T1000 (cell line): ENCODE data around the gene PCDH18.
"Not testable (repeated sequence)": the region's sequence is repeated elsewhere in the genome, so short reads cannot be mapped to it uniquely, and the experiment has no call there.

Experiments
- DNase-seq: peaks from one replicate; lab custom pipeline; 2025; ENCODE audit warnings: mixed read lengths; lab: John Stamatoyannopoulos, UW

Gene PCDH18, protein sequence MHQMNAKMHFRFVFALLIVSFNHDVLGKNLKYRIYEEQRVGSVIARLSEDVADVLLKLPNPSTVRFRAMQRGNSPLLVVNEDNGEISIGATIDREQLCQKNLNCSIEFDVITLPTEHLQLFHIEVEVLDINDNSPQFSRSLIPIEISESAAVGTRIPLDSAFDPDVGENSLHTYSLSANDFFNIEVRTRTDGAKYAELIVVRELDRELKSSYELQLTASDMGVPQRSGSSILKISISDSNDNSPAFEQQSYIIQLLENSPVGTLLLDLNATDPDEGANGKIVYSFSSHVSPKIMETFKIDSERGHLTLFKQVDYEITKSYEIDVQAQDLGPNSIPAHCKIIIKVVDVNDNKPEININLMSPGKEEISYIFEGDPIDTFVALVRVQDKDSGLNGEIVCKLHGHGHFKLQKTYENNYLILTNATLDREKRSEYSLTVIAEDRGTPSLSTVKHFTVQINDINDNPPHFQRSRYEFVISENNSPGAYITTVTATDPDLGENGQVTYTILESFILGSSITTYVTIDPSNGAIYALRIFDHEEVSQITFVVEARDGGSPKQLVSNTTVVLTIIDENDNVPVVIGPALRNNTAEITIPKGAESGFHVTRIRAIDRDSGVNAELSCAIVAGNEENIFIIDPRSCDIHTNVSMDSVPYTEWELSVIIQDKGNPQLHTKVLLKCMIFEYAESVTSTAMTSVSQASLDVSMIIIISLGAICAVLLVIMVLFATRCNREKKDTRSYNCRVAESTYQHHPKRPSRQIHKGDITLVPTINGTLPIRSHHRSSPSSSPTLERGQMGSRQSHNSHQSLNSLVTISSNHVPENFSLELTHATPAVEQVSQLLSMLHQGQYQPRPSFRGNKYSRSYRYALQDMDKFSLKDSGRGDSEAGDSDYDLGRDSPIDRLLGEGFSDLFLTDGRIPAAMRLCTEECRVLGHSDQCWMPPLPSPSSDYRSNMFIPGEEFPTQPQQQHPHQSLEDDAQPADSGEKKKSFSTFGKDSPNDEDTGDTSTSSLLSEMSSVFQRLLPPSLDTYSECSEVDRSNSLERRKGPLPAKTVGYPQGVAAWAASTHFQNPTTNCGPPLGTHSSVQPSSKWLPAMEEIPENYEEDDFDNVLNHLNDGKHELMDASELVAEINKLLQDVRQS

DNA sequence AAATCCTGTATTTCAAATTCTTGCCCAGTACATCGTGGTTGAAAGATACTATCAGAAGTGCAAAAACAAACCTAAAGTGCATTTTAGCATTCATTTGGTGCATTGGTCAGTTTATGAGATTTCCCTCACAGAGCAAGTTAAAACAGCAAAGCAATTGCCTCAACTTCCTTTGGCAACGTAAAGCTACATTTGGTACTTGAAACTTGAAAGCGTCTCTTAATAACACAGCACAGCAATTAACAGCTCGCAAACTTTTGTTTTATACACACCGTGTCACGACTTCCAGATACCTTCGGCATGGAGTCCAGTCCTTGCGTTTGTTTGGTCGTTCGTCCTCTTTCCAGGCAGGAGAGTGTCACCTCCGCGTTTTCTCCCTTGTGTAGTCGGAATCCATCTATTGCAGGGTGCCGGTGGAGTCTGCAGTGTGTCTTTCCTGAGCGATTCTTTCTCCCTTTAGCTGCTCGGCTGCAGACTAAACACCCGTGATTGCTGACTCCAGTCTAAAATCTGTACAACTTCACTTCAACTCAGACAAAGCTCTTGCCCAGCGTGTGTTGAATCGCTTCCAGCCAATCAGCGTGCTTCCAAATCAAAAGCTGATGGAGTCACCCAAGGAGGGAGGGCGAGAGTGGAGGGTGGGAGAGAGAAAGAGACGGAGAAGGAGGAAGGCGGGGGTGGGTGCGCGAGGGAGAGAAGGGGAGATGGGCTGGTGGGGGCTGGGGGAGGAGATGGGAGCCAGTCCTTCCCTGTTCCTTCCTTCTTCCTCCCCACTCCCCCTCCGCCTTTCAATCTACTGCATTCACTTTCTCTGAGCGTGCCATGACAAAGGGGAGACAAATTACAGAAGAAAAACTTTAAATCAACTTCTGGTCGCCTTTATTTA lies at the start of gene PCDH18:
Gene PCDH18, minus strand, starts transcription at position 509 of the 883 bp plus-strand sequence. Its CDS starts 406 bp downstream, at position 103.
- DNase-seq, result no peak

DNA sequence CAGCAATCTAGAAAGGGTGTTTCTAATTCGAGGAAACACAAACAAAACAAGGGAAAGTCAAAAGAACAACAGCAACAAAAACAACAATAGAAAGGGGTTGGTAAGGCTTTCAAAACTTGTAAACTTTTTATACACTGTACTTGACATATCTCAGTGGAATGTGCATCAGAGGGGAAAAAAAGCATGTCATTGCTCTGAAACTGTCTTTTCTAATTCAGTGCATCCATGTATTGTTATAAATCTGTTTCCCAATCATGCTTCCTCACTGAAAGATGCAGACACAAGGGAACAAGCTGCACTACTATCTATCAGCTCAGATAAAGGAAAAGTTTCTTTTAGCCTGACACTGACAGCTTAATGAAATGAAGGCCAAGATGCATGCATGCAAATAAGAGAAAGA lies 44.2 kb upstream of the PCDH18 start:
- no peak for DNase-seq

DNA sequence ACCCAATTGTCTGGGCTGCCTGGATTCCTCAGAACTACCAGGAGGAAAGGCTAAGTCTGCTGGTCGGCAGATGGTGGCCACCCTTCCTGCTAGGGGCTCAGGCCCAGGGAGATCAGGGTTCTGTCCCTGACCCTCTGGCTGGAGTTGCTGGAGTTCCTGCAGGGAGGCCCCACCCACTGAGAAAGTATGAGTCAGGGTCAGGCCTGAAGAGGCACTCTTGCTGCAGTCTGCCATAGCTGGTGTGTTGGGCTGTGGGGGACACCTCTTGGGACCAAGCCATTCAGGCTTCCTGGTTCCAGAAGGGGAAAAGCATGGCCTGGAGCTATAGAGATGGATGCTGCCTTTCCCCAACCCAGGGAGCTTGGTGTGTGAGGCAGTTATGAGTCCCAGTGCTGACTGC lies 40.4 kb upstream of the PCDH18 start:
- no peak for DNase-seq

- no peak for DNase-seq
Observed at GRCh38 chr4:137572163-137572562, 39.9 kb upstream of the PCDH18 start.

GRCh38 chr4:137559801-137560200 lies 27.5 kb upstream of the PCDH18 start:
- DNase-seq, result no peak

GRCh38 chr4:137558951-137559350 lies 26.7 kb upstream of the PCDH18 start:
- no peak for DNase-seq

GRCh38 chr4:137545461-137545861 lies 13.2 kb upstream of the PCDH18 start:
- no peak for DNase-seq

- DNase-seq, result no peak
Observed at GRCh38 chr4:137543648-137544047, 11.4 kb upstream of the PCDH18 start.

DNA sequence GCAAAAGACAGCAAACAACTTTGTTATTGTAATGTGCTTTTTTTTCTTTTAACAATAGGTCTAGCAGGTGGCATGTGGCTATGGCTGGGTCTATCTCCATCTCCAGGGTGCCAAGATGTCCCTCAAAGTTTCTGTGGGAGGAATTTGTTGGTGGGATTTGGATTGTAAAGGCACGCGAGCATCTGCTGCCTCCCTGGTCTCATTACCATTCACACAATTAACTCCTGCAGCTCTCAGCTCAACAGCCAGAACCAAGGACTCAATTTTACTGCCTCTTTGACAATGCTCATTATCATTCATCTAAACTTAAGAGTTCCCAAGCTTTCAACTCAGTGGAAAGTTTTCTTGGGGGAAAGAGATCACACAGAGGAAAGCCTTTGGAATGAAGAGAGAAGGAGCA lies 10.9 kb upstream of the PCDH18 start:
- no peak for DNase-seq

- DNase-seq, result no peak
Observed at GRCh38 chr4:137541876-137542646, 9.8 kb upstream of the PCDH18 start.

DNA sequence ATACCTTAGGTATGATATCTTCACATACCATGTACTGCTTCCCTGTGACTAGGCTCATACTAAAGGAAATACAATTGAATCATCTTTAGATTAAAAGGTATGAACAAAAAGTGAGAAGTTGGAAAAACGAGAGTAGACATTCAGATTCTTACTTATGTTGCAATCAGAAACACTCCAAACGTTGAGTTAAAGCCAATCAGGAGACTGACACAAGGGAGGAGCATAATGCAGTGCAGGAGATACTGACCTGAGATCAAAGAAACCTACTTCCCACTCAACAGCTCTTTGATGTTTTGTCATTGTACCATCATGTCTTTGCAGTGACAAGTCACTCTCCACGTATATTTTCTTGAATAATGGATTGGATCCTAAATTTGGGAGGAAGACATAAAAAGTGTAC lies 8.9 kb upstream of the PCDH18 start:
- no peak for DNase-seq

- DNase-seq, result no peak
Observed at GRCh38 chr4:137540356-137540755, 8.1 kb upstream of the PCDH18 start.

DNA sequence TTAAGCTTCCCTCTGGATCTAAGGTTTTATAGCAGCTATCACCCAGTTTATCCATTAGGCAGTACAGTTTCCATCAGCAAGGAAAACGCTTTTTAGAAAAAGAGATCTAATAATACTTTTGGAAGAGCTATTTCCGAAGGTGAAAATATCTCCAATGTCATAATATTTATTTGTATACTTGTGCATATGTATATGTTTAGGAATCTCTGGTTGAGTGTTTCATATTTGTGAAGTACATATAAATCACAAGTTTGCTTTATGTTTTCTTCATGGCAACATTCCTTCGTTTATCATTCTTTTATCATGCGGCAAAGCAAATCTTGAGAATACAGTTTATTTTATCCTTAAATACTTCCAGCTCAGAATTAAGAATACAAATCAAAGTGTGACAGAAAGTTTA lies 6.2 kb upstream of the PCDH18 start:
- DNase-seq, result no peak

DNA sequence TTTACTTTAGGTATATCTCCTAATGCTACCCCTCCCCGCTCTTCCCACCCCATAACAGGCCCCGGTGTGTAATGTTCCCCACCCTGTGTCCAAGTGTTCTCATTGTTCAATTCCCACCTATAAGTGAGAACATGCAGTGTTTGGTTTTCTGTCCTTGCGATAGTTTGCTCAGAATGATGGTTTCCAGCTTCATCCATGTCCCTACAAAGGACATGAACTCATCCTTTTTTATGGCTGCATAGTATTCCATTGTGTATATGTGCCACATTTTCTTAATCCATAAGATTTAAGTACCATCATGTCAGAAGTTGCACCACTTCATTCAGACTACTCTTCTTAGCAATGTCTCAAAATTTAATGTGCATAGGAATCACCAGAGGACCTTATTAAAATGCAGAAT lies 5.5 kb upstream of the PCDH18 start:
- not testable (repeated sequence) for DNase-seq

GRCh38 chr4:137536789-137537561 lies 4.7 kb upstream of the PCDH18 start:
- DNase-seq, result no peak

- no peak for DNase-seq
Observed at GRCh38 chr4:137535718-137536117, 3.4 kb upstream of the PCDH18 start.

- no peak for DNase-seq
Observed at GRCh38 chr4:137534516-137534915, 2.2 kb upstream of the PCDH18 start.

DNA sequence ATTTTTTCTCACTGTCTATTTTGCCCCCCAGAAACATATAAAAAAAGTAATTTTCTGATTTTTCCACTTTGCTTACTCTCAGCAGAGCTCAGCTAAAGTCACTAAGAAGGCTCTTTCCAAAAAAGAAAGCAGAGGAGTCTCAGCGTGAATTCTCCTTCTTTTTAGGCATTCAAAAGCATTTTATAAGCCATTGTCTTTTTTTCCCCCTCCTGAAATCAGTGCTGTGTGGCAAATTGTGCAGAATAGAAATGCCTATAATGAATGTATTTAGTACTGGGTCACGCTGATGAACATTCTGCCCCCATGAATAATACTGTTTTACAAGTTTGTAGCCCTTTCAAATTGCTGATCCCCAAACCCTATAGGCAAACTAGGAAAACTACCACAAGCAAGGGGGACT lies 1.6 kb upstream of the PCDH18 start:
- no peak for DNase-seq

- DNase-seq, result no peak
Observed at GRCh38 chr4:137532869-137533236, 559 bp upstream of the PCDH18 start.
